ENCODE data around the gene XKR3.
"Not testable (repeated sequence)": the region's sequence is repeated elsewhere in the genome, so short reads cannot be mapped to it uniquely, and the experiment has no call there.

The XKR3 gene

GRCh38 chr22:16781074-16781763 is 44.0 kb downstream of the XKR3 start:
- CTCF ChIA-PET: no interaction called here
- POLR2A ChIA-PET: no interaction called here
- no peak for TF ChIP-seq CTCF (IDR thresholded peaks at IDR 0.05; ENCODE audit: control extremely low read depth, extremely low read depth, low read depth, missing control alignments)
- DNase-seq (ENCODE audit: extremely low spot score): no peak

- no peak for TF ChIP-seq CTCF (IDR thresholded peaks at IDR 0.05; ENCODE audit: control extremely low read depth, extremely low read depth, low read depth, missing control alignments)
- DNase-seq (ENCODE audit: extremely low spot score): no peak
- ChIA-PET POLR2A (no interaction called here), CTCF (no interaction called here)
These were observed 47.8 kb downstream of the XKR3 start for GRCh38 chr22:16777284-16777924.

GRCh38 chr22:16776080-16776479 is 49.1 kb downstream of the XKR3 start:
- TF ChIP-seq CTCF (IDR thresholded peaks at IDR 0.05; ENCODE audit: control extremely low read depth, extremely low read depth, low read depth, missing control alignments): no peak
- DNase-seq (ENCODE audit: extremely low spot score): no peak
- ChIA-PET POLR2A (no interaction called here), CTCF (interaction anchor here (1.2 kb wide), 1 partner anchor 12 kb away, joined by 3 read pairs; no protein-coding TSS in a partner anchor)

DNA sequence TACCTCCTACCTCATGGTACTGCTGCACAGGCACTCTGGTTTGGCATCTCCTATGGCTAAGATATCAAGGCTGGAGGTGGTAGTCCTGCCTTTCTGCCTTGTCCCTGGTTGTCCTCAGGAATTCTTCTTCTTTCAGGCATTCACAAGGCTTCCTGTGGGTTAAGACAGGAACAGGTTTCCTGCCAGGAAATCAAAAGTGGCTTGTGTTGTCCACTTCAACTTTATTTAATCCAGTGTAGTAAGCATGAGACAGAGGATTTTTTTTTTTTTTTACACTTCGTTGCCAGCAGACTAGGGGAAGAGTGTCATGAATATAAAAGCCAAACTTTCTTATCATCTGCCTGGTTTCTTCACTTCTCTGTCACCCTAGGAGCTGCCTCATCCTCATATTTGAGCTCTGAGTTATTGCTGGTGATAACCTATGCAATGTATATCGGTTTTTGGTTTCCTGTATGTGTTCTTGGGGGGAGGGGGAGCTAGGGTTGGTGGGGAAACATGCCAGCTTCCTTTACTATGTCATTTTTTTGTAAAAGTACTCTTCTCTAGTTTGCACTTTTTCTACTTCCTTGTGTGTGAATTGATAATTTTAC is 50.2 kb downstream of the XKR3 start:
- CTCF ChIA-PET: interaction anchor here (1.2 kb wide), 1 partner anchor 11 kb away, joined by 3 read pairs; no protein-coding TSS in a partner anchor
- no peak for DNase-seq (ENCODE audit: extremely low spot score)
- POLR2A ChIA-PET: no interaction called here
- TF ChIP-seq CTCF (IDR thresholded peaks at IDR 0.05; ENCODE audit: control extremely low read depth, extremely low read depth, low read depth, missing control alignments): no peak

DNA sequence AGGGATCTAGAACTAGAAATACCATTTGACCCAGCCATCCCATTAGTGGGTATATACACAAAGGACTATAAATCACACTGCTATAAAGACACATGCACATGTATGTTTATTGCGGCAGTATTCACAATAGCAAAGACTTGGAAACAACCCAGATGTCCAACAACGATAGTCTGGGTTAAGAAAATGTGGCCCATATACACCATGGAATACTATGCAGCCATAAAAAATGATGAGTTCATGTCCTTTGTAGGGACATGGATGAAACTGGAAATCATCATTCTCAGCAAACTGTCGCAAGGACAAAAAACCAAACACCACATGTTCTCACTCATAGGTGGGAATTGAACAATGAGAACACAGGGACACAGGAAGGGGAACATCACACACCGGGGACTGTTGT is 53.6 kb downstream of the XKR3 start:
- POLR2A ChIA-PET; CTCF ChIA-PET; DNase-seq (ENCODE audit: extremely low spot score): not testable (repeated sequence)

- CTCF ChIA-PET; DNase-seq (ENCODE audit: extremely low spot score); POLR2A ChIA-PET: not testable (repeated sequence)
These were observed 57.3 kb downstream of the XKR3 start for GRCh38 chr22:16767927-16768326.

GRCh38 chr22:16762224-16762623 is 63.0 kb downstream of the XKR3 start:
- POLR2A ChIA-PET; DNase-seq (ENCODE audit: extremely low spot score); CTCF ChIA-PET: not testable (repeated sequence)

GRCh38 chr22:16760416-16760815 is 64.8 kb downstream of the XKR3 start:
- POLR2A ChIA-PET; DNase-seq (ENCODE audit: extremely low spot score); CTCF ChIA-PET: not testable (repeated sequence)

- CTCF ChIA-PET; DNase-seq (ENCODE audit: extremely low spot score); POLR2A ChIA-PET: not testable (repeated sequence)
These were observed 75.9 kb downstream of the XKR3 start for GRCh38 chr22:16749282-16749681.

GRCh38 chr22:16748160-16748929 is 76.9 kb downstream of the XKR3 start:
- POLR2A ChIA-PET, CTCF ChIA-PET: not testable (repeated sequence)

GRCh38 chr22:16747266-16748159 is 77.7 kb downstream of the XKR3 start:
- POLR2A ChIA-PET, CTCF ChIA-PET: not testable (repeated sequence)

More at GRCh38 chr22:16748160-16748929, 76.9 kb downstream of the XKR3 start:
- not testable (repeated sequence) for DNase-seq (ENCODE audit: extremely low spot score)

GRCh38 chr22:16734271-16734670 is 90.9 kb downstream of the XKR3 start:
- CTCF ChIA-PET; POLR2A ChIA-PET; DNase-seq (ENCODE audit: extremely low spot score): not testable (repeated sequence)

More at GRCh38 chr22:16747266-16748159, 77.7 kb downstream of the XKR3 start:
- not testable (repeated sequence) for DNase-seq (ENCODE audit: extremely low spot score)

Data from GM10248 (cell line).